WTC11 (cell line): ENCODE measurements around the gene ZNF423. TPM values are rescaled to one million over a fixed set of nuclear protein-coding genes. Genes with fewer than 3 reads are reported as not detected.

ENCODE experiments used
- ATAC-seq: fragments of 200-7000 bp; cut with Tn5 transposase; 2 replicates; pipeline ENCODE4 v1.10.0; 2021; ENCODE audit warnings: mild to moderate bottlenecking, moderate library complexity
- CTCF ChIA-PET: fragments of 300-600 bp; sonication (Branson Sonifier 250); formaldehyde crosslinking; loops from one replicate; lab custom pipeline; 2021; ENCODE audit warnings: antibody characterized with exemption; lab: Charles Lee
- POLR2A ChIA-PET: fragments of 350-600 bp; sonication (Branson Sonifier 250); formaldehyde crosslinking; loops from one replicate; lab custom pipeline; 2021; ENCODE audit warnings: antibody characterized with exemption; lab: Charles Lee
- DNase-seq: peaks from one replicate; pipeline ENCODE4 v3.0.0; 2021; ENCODE audit warnings: low spot score
- H3K27ac Mint-ChIP-seq: 2 replicates; pipeline ENCODE4 v1.8.0; 2021; ENCODE audit warnings: mixed read lengths
- H3K27me3 Mint-ChIP-seq: 2 replicates; pipeline ENCODE4 v1.8.0; 2021; ENCODE audit warnings: low read depth, mild to moderate bottlenecking, moderate library complexity, mixed read lengths
- H3K36me3 Mint-ChIP-seq: 2 replicates; pipeline ENCODE4 v1.8.0; 2021; ENCODE audit warnings: mixed read lengths
- H3K4me1 Mint-ChIP-seq: 2 replicates; pipeline ENCODE4 v1.8.0; 2022; ENCODE audit warnings: mixed read lengths
- H3K4me3 Mint-ChIP-seq: 2 replicates; pipeline ENCODE4 v1.8.0; 2021; ENCODE audit warnings: mild to moderate bottlenecking, moderate library complexity, mixed read lengths
- H3K9me3 Mint-ChIP-seq: 2 replicates; pipeline ENCODE4 v1.8.0; 2021; ENCODE audit warnings: mixed read lengths
- AR ChIP-seq: fragments of 250-450 bp; sonication (Bioruptor Pico); IDR thresholded peaks from 2 replicates; pipeline ENCODE4 v1.9.0; 2021; ENCODE audit warnings: mild to moderate bottlenecking
- CREB1 ChIP-seq: sonication (generic); formaldehyde crosslinking; IDR thresholded peaks from 2 replicates; pipeline ENCODE4 v1.8.0; 2023; ENCODE audit warnings: mild to moderate bottlenecking, missing genetic modification reagents
- CREM ChIP-seq: sonication (generic); formaldehyde crosslinking; IDR thresholded peaks from 2 replicates; pipeline ENCODE4 v1.8.1; 2022; ENCODE audit warnings: mild to moderate bottlenecking, missing genetic modification reagents, moderate library complexity
- CTCF ChIP-seq: fragments of 200-600 bp; IDR thresholded peaks from 2 replicates; pipeline ENCODE4 v1.8.0; 2022; ENCODE audit warnings: antibody characterized with exemption
- ELF4 ChIP-seq: sonication (generic); formaldehyde crosslinking; IDR thresholded peaks from 2 replicates; pipeline ENCODE4 v1.8.1; 2022; ENCODE audit warnings: low read depth, mild to moderate bottlenecking, moderate library complexity, missing genetic modification reagents
- EMX1 ChIP-seq: fragments of 250-450 bp; sonication (Bioruptor Pico); IDR thresholded peaks from 2 replicates; pipeline ENCODE4 v1.8.0; 2021; ENCODE audit warnings: mild to moderate bottlenecking
- ERG ChIP-seq: fragments of 250-450 bp; sonication (Bioruptor Pico); IDR thresholded peaks from 2 replicates; pipeline ENCODE4 v1.8.0; 2021; ENCODE audit warnings: mild to moderate bottlenecking
- GTF2I ChIP-seq: fragments of 250-450 bp; sonication (Bioruptor Pico); conservative IDR thresholded peaks from 2 replicates; pipeline ENCODE4 v1.4.0; 2021; ENCODE audit warnings: mild to moderate bottlenecking
- HMGA2 ChIP-seq: fragments of 250-450 bp; sonication (Bioruptor Pico); IDR thresholded peaks from 2 replicates; pipeline ENCODE4 v1.4.0; 2021; ENCODE audit warnings: mild to moderate bottlenecking, moderate library complexity
- JUN ChIP-seq: sonication (generic); formaldehyde crosslinking; IDR thresholded peaks from 2 replicates; pipeline ENCODE4 v1.8.0; 2023; ENCODE audit warnings: mild to moderate bottlenecking, missing genetic modification reagents
- MYBL2 ChIP-seq: sonication (generic); formaldehyde crosslinking; IDR thresholded peaks from 2 replicates; pipeline ENCODE4 v1.8.1; 2023; ENCODE audit warnings: mild to moderate bottlenecking, moderate library complexity, missing genetic modification reagents
- NFYB ChIP-seq: sonication (generic); formaldehyde crosslinking; conservative IDR thresholded peaks from 2 replicates; pipeline ENCODE4 v1.8.0; 2022; ENCODE audit warnings: low read depth, missing genetic modification reagents
- OVOL2 ChIP-seq: fragments of 250-450 bp; sonication (Bioruptor Pico); IDR thresholded peaks from 2 replicates; pipeline ENCODE4 v1.9.0; 2021; ENCODE audit warnings: mild to moderate bottlenecking, borderline replicate concordance
- PRRX2 ChIP-seq: fragments of 250-450 bp; sonication (Bioruptor Pico); IDR thresholded peaks from 2 replicates; pipeline ENCODE4 v1.8.0; 2021; ENCODE audit warnings: mild to moderate bottlenecking
- RELA ChIP-seq: sonication (generic); formaldehyde crosslinking; IDR thresholded peaks from 2 replicates; pipeline ENCODE4 v1.8.1; 2022; ENCODE audit warnings: missing genetic modification reagents, mild to moderate bottlenecking, borderline replicate concordance
- SMAD3 ChIP-seq: sonication (generic); formaldehyde crosslinking; IDR thresholded peaks from 2 replicates; pipeline ENCODE4 v1.8.0; 2022; ENCODE audit warnings: missing genetic modification reagents, mild to moderate bottlenecking, borderline replicate concordance
- SP1 ChIP-seq: sonication (generic); formaldehyde crosslinking; conservative IDR thresholded peaks from 2 replicates; pipeline ENCODE4 v1.8.1; 2022; ENCODE audit warnings: missing genetic modification reagents
- USF1 ChIP-seq: sonication (generic); formaldehyde crosslinking; IDR thresholded peaks from 2 replicates; pipeline ENCODE4 v1.8.0; 2022; ENCODE audit warnings: mild to moderate bottlenecking, missing genetic modification reagents
- ZNF138 ChIP-seq: sonication (generic); formaldehyde crosslinking; conservative IDR thresholded peaks from 2 replicates; pipeline ENCODE4 v1.8.1; 2022; ENCODE audit warnings: mild to moderate bottlenecking, moderate library complexity, missing genetic modification reagents
- ZNF219 ChIP-seq: sonication (generic); formaldehyde crosslinking; IDR thresholded peaks from 2 replicates; pipeline ENCODE4 v1.8.0; 2023; ENCODE audit warnings: missing genetic modification reagents, mild to moderate bottlenecking, borderline replicate concordance
- ZNF232 ChIP-seq: sonication (generic); formaldehyde crosslinking; IDR thresholded peaks from 2 replicates; pipeline ENCODE4 v1.8.0; 2022; ENCODE audit warnings: mild to moderate bottlenecking, missing genetic modification reagents
- ZNF416 ChIP-seq: fragments of 250-450 bp; sonication (Bioruptor Pico); IDR thresholded peaks from 2 replicates; pipeline ENCODE4 v1.9.0; 2021; ENCODE audit warnings: mild to moderate bottlenecking, inconsistent platforms
- ZNF423 ChIP-seq: fragments of 250-450 bp; sonication (Bioruptor Pico); IDR thresholded peaks from 2 replicates; pipeline ENCODE4 v2.1.2; 2022; ENCODE audit warnings: mild to moderate bottlenecking, moderate library complexity
- ZSCAN18 ChIP-seq: fragments of 250-450 bp; sonication (Bioruptor Pico); IDR thresholded peaks from 2 replicates; pipeline ENCODE4 v2.1.2; 2022; ENCODE audit warnings: mild to moderate bottlenecking, moderate library complexity
- total RNA-seq: library from RNA; stranded (reverse); gene quantifications from 3 replicates; pipeline ENCODE4 v1.2.3, GENCODE V29; 2021

Gene ZNF423
- total RNA-seq, 1 experiment from 2014 or later: 38.8 TPM

- TF ChIP-seq ERG (no peak), RELA (no peak), PRRX2 (no peak), OVOL2 (CRISPR knock-in tag) (no peak), SMAD3 (CRISPR knock-in tag) (no peak), ZSCAN18 (CRISPR knock-in tag) (no peak), ZNF138 (CRISPR knock-in tag) (no peak)
Measured at GRCh38 chr16:49527611-49528010, 328.3 kb downstream of the ZNF423 start (continued).

GRCh38 chr16:49526860-49527365, 329.0 kb downstream of the ZNF423 start:
- no peaks in the 10 kb centered on the region for H3K9me3 Mint-ChIP-seq
- peaks cover 4% of the 10 kb centered on the region; the same call in 1 of the 2 replicates for H3K36me3 Mint-ChIP-seq
- H3K27me3 Mint-ChIP-seq: no peaks in the 10 kb centered on the region
- no peak for ATAC-seq
- no peak for DNase-seq
- no peak overlapping the region for H3K4me3 Mint-ChIP-seq
- CTCF ChIA-PET: interaction anchor here (1.1 to 1.7 kb wide), 3 partner anchors 11 to 66 kb away, joined by 3 to 10 read pairs (median 3); no protein-coding TSS in a partner anchor
- POLR2A ChIA-PET: no interaction called here
- TF ChIP-seq CREM (CRISPR knock-in tag) (no peak), CTCF (no peak), ZNF232 (no peak), ZNF423 (CRISPR knock-in tag) (no peak), CREB1 (CRISPR knock-in tag) (no peak), SP1 (CRISPR knock-in tag) (no peak), MYBL2 (no peak), ZNF219 (CRISPR knock-in tag) (no peak)
- TF ChIP-seq, all 79 proteins: peak for 0
- peak overlapping the region; percentile 65 for H3K27ac Mint-ChIP-seq
- peaks cover 48% of the 10 kb centered on the region for H3K4me1 Mint-ChIP-seq

GRCh38 chr16:49524947-49525315, 331.0 kb downstream of the ZNF423 start:
- Mint-ChIP-seq H3K36me3 (peaks cover 4% of the 10 kb centered on the region; the same call in 1 of the 2 replicates), H3K4me1 (peaks cover 34% of the 10 kb centered on the region), H3K27ac (no peak overlapping the region), H3K9me3 (no peaks in the 10 kb centered on the region), H3K27me3 (no peaks in the 10 kb centered on the region), H3K4me3 (no peak overlapping the region)
- ChIA-PET POLR2A (no interaction called here), CTCF (interaction anchor here (0.7 to 1.4 kb wide), 4 partner anchors 32 to 397 kb away, joined by 3 to 7 read pairs (median 4); no protein-coding TSS in a partner anchor)
- ATAC-seq (no peak), DNase-seq (no peak)
- no peak for TF ChIP-seq JUN (CRISPR knock-in tag)

- DNase-seq: no peak
- no peak overlapping the region for H3K4me3 Mint-ChIP-seq
- no peaks in the 10 kb centered on the region for H3K27me3 Mint-ChIP-seq
- no peak overlapping the region for H3K27ac Mint-ChIP-seq
- ATAC-seq: no peak
- POLR2A ChIA-PET: no interaction called here
- no peaks in the 10 kb centered on the region for H3K9me3 Mint-ChIP-seq
- peaks cover 4% of the 10 kb centered on the region; the same call in 1 of the 2 replicates for H3K36me3 Mint-ChIP-seq
- peaks cover 29% of the 10 kb centered on the region for H3K4me1 Mint-ChIP-seq
- CTCF ChIA-PET: interaction anchor here (0.7 to 1.4 kb wide), 4 partner anchors 32 to 397 kb away, joined by 3 to 7 read pairs (median 4); no protein-coding TSS in a partner anchor
- TF ChIP-seq HMGA2 (CRISPR knock-in tag) (no peak), ZNF416 (CRISPR knock-in tag) (no peak), NFYB (CRISPR knock-in tag) (no peak), ELF4 (no peak), EMX1 (CRISPR knock-in tag) (no peak), ZNF219 (CRISPR knock-in tag) (no peak), AR (no peak), ZNF423 (CRISPR knock-in tag) (no peak), USF1 (CRISPR knock-in tag) (no peak), ZNF138 (CRISPR knock-in tag) (no peak), GTF2I (CRISPR knock-in tag) (no peak)
Measured at GRCh38 chr16:49524216-49524946, 331.5 kb downstream of the ZNF423 start.
